Measurements from ENCODE around the gene MYH14.

GRCh38 chr19:50167314-50167721 lies 36.1 kb upstream of the MYH14 start:
- TF ChIP-seq GATA2 (IDR thresholded peaks at IDR 0.05; ENCODE audit: low read depth, low read length) (no peak), GATA3 (IDR thresholded peaks at IDR 0.05; ENCODE audit: low read depth, low read length) (no peak)

Measured in SH-SY5Y (cell line).